Mucosa of rectum (tissue), 2 donors: Measurements from ENCODE around the gene RPL5.
"Not testable (repeated sequence)": the region's sequence is repeated elsewhere in the genome, so short reads cannot be mapped to it uniquely, and the experiment has no call there.

Source experiments
- H3K27ac ChIP-seq, 2 donors: one replicate each; pipeline ENCODE4 v1.7.0; 2013; ENCODE audit warnings: inconsistent platforms in 2 of 2, low read depth in 2 of 2, low read length in 2 of 2
- H3K27me3 ChIP-seq, 2 donors: one replicate each; pipeline ENCODE4 v1.7.0; 2013; ENCODE audit warnings: low read length in 2 of 2; ENCODE audit not compliant: control insufficient read depth in 2 of 2, insufficient read depth in 2 of 2
- H3K36me3 ChIP-seq, 2 donors: one replicate each; pipeline ENCODE4 v1.7.0; 2013; ENCODE audit warnings: low read length in 2 of 2; ENCODE audit not compliant: control insufficient read depth in 2 of 2, insufficient read depth in 2 of 2
- H3K4me1 ChIP-seq, 2 donors: one replicate each; pipeline ENCODE4 v1.7.0; 2013; ENCODE audit warnings: low read length in 2 of 2, mild to moderate bottlenecking in 1 of 2; ENCODE audit not compliant: control insufficient read depth in 2 of 2, insufficient read depth in 2 of 2
- H3K4me3 ChIP-seq, 2 donors: one replicate each; pipeline ENCODE4 v1.7.0; 2013; ENCODE audit warnings: low read length in 2 of 2
- H3K9ac ChIP-seq, 2 donors: one replicate each; pipeline ENCODE4 v1.7.0; 2013; ENCODE audit warnings: low read length in 2 of 2, low read depth in 1 of 2, mild to moderate bottlenecking in 1 of 2
- H3K9me3 ChIP-seq, 2 donors: one replicate each; pipeline ENCODE4 v1.7.0; 2013; ENCODE audit warnings: low read length in 2 of 2; ENCODE audit not compliant: control insufficient read depth in 2 of 2
- donor health status: healthy.
- donor health status: Normal muscosa, but diverticular disease.

RPL5 gene

DNA sequence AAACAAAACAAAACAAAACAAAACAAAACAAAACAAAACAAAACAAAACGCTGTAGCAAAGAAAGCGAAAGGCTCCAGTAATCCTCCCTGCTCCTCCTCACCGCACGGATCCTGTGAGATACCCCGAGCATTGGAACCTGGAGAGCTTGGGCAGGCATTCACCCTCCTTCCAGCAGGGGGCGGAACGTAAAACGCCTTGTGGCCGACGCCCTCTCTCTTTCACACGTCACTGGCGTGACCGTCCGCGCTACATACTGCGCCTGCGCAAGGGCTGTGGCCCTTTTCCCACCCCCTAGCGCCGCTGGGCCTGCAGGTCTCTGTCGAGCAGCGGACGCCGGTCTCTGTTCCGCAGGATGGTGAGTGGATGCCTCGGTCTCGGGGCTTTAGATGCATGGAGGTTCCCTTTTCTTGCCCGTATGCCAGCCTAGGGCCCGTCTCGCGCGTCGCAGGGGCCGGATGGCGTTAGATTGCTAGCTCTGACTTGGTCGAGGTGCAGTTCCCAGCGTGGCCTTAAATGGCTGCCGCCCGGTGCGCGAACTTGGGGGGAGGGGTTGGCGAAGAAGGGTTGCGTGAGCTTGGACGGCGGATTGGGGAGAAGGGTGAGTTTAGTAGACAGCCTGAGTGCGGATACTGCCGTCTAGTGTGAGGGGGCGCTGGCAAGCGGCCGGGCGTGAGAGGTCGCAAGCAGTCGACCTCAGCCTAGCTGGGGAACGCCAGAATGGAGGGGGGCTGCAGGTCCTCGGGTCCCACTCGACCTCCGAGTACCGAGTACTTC lies at the start of gene RPL5:
Gene RPL5 (plus strand): TSS at position 279 of the 775 bp plus-strand sequence. CDS start 75 bp downstream, at position 354.
- peaks cover 15 to 32% of the 10 kb centered on the region in 2 donors for H3K36me3 ChIP-seq
- peak within 1 kb of the TSS; percentile 84 to 92 for H3K27ac ChIP-seq
- H3K4me1 ChIP-seq: peaks cover 13 to 14% of the 10 kb centered on the region in 2 donors
- peak within 1 kb of the TSS; percentile 94 to 95 for H3K4me3 ChIP-seq
- H3K27me3 ChIP-seq: no peaks in the 10 kb centered on the region
- no peaks in the 10 kb centered on the region for H3K9me3 ChIP-seq
- H3K9ac ChIP-seq: peak within 1 kb of the TSS; percentile 98 to 99

DNA sequence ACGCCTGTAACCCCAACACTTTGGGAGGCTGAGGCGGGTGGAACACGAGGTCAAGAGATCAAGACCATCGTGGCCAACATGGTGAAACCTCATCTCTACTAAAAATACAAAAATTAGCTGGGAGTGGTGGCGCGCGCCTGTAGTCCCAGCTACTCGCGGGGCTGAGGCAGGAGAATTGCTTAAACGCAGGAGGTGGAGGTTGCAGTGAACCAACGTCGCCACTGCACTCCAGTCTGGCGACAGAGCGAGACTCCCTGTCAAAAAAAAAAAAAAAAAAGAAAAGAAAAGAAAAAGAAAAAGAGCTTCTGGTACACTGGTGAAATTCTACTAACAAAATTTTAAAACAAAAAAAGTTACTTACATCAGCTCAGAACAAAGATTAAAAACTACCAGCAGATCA lies 48.3 kb upstream of the RPL5 start:
- H3K9ac ChIP-seq: peak overlapping the region; percentile 86 to 93
- peak overlapping the region; percentile 92 to 93 for H3K4me3 ChIP-seq
- peak overlapping the region; percentile 98 to 100 for H3K27ac ChIP-seq

DNA sequence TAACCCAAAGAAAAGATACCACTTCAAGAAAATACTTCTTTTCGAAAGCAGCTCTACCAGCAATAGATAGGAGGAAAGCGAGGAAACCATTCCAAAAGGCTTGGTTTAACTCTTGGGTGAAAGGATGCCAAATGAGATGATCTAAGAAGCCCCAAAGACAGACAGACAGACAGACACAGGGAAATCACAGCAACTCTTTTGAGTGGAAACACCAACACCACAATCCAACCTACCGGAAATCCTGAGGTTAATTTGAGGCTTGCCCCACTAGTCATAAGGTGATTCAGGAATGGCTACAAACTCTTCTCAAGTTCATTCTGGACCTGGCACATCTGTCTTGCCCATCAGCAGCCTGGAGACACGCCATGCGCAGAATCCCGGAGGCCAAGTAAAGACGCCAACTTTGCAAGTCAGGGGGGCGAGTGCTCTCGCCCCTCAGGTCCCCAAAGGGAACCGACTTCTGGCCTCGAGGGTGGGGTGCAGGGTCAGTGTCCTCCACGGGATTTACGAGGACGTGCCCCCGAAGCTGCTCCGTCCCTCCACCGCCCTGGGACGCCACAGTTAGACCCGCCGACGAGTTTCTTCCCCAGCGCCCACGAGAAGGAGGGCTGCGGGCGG lies 47.7 kb upstream of the RPL5 start:
- peaks cover 5 to 11% of the 10 kb centered on the region in 2 donors for H3K4me1 ChIP-seq
- H3K27me3 ChIP-seq: no peaks in the 10 kb centered on the region
- H3K27ac ChIP-seq: peak overlapping the region; percentile 98 to 100
- peak overlapping the region; percentile 92 to 93 for H3K4me3 ChIP-seq
- no peaks in the 10 kb centered on the region for H3K36me3 ChIP-seq
- H3K9ac ChIP-seq: peak overlapping the region; percentile 86 to 93
- H3K9me3 ChIP-seq: no peaks in the 10 kb centered on the region

More for the DNA sequence above, 48.3 kb upstream of the RPL5 start:
- H3K36me3 ChIP-seq, H3K9me3 ChIP-seq, H3K27me3 ChIP-seq: not testable (repeated sequence)
- peaks cover 5 to 11% of the 10 kb centered on the region in 2 donors for H3K4me1 ChIP-seq

DNA sequence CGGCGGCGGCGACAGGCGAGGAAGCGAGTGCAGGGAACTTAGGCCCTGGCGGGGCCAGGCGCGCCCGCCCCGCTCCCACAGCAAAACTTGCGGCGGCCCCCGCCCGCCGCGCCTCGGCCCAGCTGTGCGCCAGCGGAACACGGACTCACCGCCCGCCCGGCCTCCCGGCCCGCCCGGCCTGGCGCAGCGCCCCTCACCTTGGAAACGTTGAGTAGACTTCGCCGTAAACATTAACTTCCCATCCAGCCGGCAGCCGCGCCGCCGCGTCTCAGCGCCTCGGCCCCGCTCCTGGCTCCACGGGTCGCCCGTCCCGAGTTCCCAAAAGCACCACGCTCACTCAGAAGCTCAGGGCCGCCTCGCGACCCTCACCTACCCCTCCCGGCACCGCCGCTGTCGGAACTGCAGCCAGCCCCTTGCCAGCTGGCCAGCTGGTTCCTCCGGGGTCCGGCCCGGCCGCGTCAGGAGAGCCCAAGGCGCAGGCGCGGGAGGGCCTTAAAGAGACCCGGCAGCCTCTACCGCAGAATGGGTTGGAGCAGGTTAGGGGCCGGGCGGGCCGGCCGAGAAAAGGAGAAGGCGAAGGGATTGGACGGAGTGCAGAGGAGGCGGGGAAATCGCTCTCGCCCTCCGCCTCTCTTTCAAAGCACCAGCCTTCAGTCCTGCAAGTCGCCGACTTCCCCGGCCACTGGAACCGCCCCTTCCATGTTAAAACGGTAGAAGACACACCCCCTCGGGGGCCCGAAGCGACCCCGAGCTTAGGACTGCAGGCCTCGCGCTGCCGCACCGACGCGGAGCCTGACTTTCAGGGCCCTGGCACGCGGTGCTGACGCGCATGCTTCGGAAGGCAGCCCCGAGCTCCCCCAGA lies 47.0 kb upstream of the RPL5 start, which contains the start of gene EVI5:
Gene EVI5 (minus strand): TSS at position 470 of the 862 bp plus-strand sequence. CDS start 48,562 bp downstream, outside the sequence.
- H3K9ac ChIP-seq: peak within 1 kb of the TSS; percentile 86 to 93
- H3K4me3 ChIP-seq: peak within 1 kb of the TSS; percentile 92 to 93
- H3K36me3 ChIP-seq: no peaks in the 10 kb centered on the region
- H3K4me1 ChIP-seq: peaks cover 5 to 11% of the 10 kb centered on the region in 2 donors
- no peaks in the 10 kb centered on the region for H3K9me3 ChIP-seq
- H3K27me3 ChIP-seq: no peaks in the 10 kb centered on the region
- peak within 1 kb of the TSS; percentile 98 to 100 for H3K27ac ChIP-seq

DNA sequence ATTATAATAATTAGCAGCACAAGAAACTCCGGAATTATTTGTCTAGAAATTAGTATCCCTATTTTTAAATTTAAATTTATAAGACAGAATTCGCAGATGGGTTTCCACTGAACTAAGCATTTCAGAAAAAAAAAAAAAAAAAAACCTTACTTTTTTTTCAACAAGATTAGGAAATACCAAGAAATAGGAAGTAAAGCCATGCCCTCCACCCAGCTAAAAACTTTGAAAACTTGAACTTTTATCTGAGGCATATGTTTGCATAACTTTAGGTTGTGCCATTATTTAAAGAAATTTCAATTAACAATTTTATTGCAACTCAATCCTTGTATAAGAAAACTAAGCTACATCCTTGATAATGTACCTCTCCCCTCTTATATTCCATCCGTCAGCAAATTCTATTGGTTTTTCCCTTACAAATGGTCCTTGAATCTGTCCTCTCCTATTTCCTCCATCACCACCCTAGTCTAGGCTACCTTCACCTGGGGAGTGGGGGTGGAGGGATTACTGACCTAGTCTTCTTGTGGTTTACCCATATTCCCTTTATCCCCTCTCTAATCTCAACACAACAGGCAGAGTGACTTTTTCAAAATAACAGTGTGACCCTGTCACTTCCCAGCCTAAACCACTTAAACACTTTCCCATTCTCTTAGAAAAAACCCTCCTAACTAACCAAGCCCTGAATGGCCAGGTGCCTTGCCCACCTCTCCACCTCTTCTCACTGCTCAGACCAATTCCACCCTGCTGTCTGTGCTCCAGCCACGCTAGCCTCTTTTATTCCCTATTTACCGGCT lies 45.5 kb upstream of the RPL5 start:
- no peak overlapping the region for H3K27ac ChIP-seq
- H3K9me3 ChIP-seq: no peaks in the 10 kb centered on the region
- H3K9ac ChIP-seq: peak overlapping the region in 1 of 2 donors; percentile 93
- peaks cover 5 to 11% of the 10 kb centered on the region in 2 donors for H3K4me1 ChIP-seq
- H3K4me3 ChIP-seq: no peak overlapping the region
- no peaks in the 10 kb centered on the region for H3K36me3 ChIP-seq
- H3K27me3 ChIP-seq: no peaks in the 10 kb centered on the region

DNA sequence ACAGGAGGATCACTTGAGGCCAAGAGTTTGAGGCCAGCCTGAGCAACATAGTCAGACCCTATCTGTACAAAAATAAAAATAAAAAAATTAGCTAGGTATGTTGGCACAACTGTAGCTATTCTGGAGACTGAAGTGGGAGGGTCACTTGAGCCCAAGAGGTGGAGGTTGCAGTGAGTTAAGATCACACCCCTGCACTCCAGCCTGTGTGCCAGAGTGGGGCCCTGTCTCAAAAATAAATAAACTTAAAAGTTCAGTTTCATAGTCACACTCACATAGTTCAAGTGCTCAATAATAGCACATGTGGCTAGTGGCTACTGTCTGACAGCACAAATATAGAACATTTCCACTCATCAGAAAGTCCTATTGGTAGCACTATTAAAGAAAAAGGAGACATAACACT lies 41.8 kb upstream of the RPL5 start:
- H3K27me3 ChIP-seq: no peaks in the 10 kb centered on the region
- H3K9me3 ChIP-seq: no peaks in the 10 kb centered on the region
- no peak overlapping the region for H3K27ac ChIP-seq
- no peak overlapping the region for H3K9ac ChIP-seq
- no peak overlapping the region for H3K4me3 ChIP-seq
- H3K4me1 ChIP-seq: peaks cover 0 to 5% of the 10 kb centered on the region in 2 donors
- H3K36me3 ChIP-seq: no peaks in the 10 kb centered on the region

DNA sequence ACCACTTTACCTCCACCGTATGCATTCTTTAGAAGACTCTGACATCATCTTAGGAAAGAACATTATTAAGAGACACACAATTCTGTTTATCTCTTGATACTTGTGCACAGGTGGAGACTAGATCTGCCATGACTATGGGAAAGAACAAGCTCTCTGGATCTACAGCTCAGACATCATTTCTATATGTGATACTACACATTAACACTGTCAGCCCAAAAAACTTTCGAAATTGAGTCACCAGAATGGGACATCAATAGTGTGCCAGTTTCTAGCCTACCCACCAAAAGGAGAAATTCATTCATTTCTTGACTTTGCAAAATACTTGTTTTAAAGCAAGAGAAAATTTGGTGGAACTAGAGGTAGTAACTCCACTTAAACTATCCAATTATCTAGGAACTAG lies 41.0 kb upstream of the RPL5 start:
- Histone ChIP-seq H3K27me3 (no peaks in the 10 kb centered on the region), H3K4me3 (no peak overlapping the region), H3K9ac (no peak overlapping the region), H3K36me3 (no peaks in the 10 kb centered on the region), H3K27ac (no peak overlapping the region), H3K4me1 (peaks cover 0 to 5% of the 10 kb centered on the region in 2 donors), H3K9me3 (no peaks in the 10 kb centered on the region)

DNA sequence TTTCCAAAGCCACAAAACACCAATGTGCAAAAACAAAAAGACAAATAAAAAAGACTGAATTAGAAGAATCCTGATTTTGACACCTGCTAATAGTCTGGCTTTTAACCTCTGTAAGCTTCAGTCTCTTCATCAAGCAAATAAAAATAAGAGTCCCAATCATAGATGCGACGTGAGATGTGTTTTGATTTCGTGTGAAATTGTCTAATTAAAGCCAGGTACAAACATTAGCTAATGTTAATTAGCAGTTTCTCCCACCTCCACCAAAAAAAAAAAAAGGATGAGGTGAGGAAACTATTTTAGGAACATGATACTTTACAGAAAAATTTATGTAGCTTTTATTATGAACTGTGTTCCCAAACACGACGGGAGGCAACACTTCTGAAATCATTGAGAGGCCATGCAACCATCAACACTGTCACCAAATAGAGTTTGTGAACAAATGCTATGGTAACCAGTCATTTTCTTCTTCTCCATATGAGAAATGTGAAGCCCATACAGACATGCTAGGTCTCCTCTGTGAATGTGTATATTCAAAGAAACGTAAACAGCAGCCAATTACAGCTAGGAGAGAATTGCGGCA lies 40.3 kb upstream of the RPL5 start:
- Histone ChIP-seq H3K4me3 (no peak overlapping the region), H3K9ac (no peak overlapping the region), H3K9me3 (no peaks in the 10 kb centered on the region), H3K36me3 (no peaks in the 10 kb centered on the region), H3K27me3 (no peaks in the 10 kb centered on the region), H3K27ac (peak overlapping the region in 1 of 2 donors; percentile 2), H3K4me1 (peaks cover 0 to 5% of the 10 kb centered on the region in 2 donors)

DNA sequence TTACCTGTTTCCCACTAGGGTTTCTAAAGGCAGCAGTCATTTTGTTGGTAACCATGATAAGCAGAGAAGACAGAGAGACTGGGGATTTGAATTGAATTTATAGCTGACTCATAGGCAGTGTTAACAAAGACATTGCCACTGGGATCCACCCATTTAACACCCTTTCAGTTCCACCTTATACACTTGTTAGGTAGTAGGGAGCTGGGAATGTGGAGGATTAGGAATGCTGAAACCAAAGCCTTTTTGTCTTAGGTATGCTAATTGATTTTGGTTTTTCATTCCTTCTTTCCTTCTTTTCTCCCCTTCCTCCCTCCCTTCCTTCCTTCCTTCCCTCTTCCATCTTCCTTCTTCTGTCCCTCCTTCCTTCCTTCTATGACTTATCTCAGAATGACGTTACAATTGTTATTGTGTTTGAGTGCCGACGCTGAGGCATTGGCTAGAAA lies 39.5 kb upstream of the RPL5 start:
- Histone ChIP-seq H3K27ac (peak overlapping the region in 1 of 2 donors; percentile 2), H3K4me3 (peak overlapping the region in 1 of 2 donors; percentile 28), H3K27me3 (no peaks in the 10 kb centered on the region), H3K36me3 (no peaks in the 10 kb centered on the region), H3K9ac (no peak overlapping the region), H3K9me3 (no peaks in the 10 kb centered on the region), H3K4me1 (peaks cover 0 to 5% of the 10 kb centered on the region in 2 donors)
